ENCODE measurements around the gene PLA2G2F.
A peak's percentile ranks its signal among the peaks of the same experiment; 100 is the strongest.

PLA2G2F gene

GRCh38 chr1:20184481-20184900 is 45.4 kb downstream of the PLA2G2F start:
- H3K4me3 ChIP-seq (ENCODE audit: low read depth, low read length), result no peak overlapping the region
- TF ChIP-seq CTCF (IDR thresholded peaks at IDR 0.05; ENCODE audit: insufficient read depth, low read depth, low read length, missing control alignments), result no peak
- DNase-seq (ENCODE audit: low read depth), result no peak

- DNase-seq (ENCODE audit: low read depth), result no peak
- H3K4me3 ChIP-seq (ENCODE audit: low read depth, low read length), result no peak overlapping the region
- TF ChIP-seq CTCF (IDR thresholded peaks at IDR 0.05; ENCODE audit: insufficient read depth, low read depth, low read length, missing control alignments), result no peak
Observed at GRCh38 chr1:20184997-20185833, 46.1 kb downstream of the PLA2G2F start.

- TF ChIP-seq CTCF (IDR thresholded peaks at IDR 0.05; ENCODE audit: insufficient read depth, low read depth, low read length, missing control alignments), result no peak
- DNase-seq (ENCODE audit: low read depth), result peak; percentile 49
- no peak within 1 kb of the TSS for H3K4me3 ChIP-seq (ENCODE audit: low read depth, low read length)
Observed at GRCh38 chr1:20185834-20186782, 47.0 kb downstream of the PLA2G2F start, which contains the start of the genes PLA2G2C and UBXN10. PLA2G2C (minus strand) TSS chr1:20186518; CDS start chr1:20177363, 9,155 bp downstream. UBXN10 (plus strand) TSS chr1:20186096; CDS start chr1:20190562, 4,466 bp downstream.

- DNase-seq (ENCODE audit: low read depth), result no peak
- no peak overlapping the region for H3K4me3 ChIP-seq (ENCODE audit: low read depth, low read length)
- no peak for TF ChIP-seq CTCF (IDR thresholded peaks at IDR 0.05; ENCODE audit: insufficient read depth, low read depth, low read length, missing control alignments)
Observed at GRCh38 chr1:20187103-20187812, 48.1 kb downstream of the PLA2G2F start.

GRCh38 chr1:20187813-20188454 is 48.8 kb downstream of the PLA2G2F start:
- DNase-seq (ENCODE audit: low read depth), result no peak
- no peak for TF ChIP-seq CTCF (IDR thresholded peaks at IDR 0.05; ENCODE audit: insufficient read depth, low read depth, low read length, missing control alignments)
- no peak overlapping the region for H3K4me3 ChIP-seq (ENCODE audit: low read depth, low read length)

GRCh38 chr1:20188455-20188817 is 49.3 kb downstream of the PLA2G2F start:
- no peak for DNase-seq (ENCODE audit: low read depth)
- H3K4me3 ChIP-seq (ENCODE audit: low read depth, low read length), result no peak overlapping the region
- no peak for TF ChIP-seq CTCF (IDR thresholded peaks at IDR 0.05; ENCODE audit: insufficient read depth, low read depth, low read length, missing control alignments)
